B cell (primary cell): ENCODE data around the gene RRAS2. TPM values are rescaled to one million over a fixed set of nuclear protein-coding genes. Genes with fewer than 3 reads are reported as not detected.

Source experiments
- ATAC-seq: fragments of 200-7000 bp; cut with Tn5 transposase; one replicate; pipeline ENCODE4 v1.10.0; 2021; ENCODE audit warnings: low read depth, mild to moderate bottlenecking, moderate number of reproducible peaks, moderate library complexity
- CTCF ChIA-PET: fragments of 350-600 bp; sonication (Branson Sonifier 250); formaldehyde crosslinking; loops from one replicate; lab custom pipeline; 2021; ENCODE audit warnings: antibody characterized with exemption, inconsistent platforms; lab: Charles Lee
- POLR2A ChIA-PET: fragments of 350-600 bp; sonication (Branson Sonifier 250); formaldehyde crosslinking; loops from one replicate; lab custom pipeline; 2021; ENCODE audit warnings: antibody characterized with exemption; lab: Charles Lee
- DNase-seq: peaks from one replicate; pipeline ENCODE4 v3.0.0; 2013
- H2AFZ ChIP-seq: 2 replicates; pipeline ENCODE4 v1.6.1; 2012; ENCODE audit warnings: mild to moderate bottlenecking, low read depth, low read length; ENCODE audit not compliant: insufficient read depth, poor library complexity, severe bottlenecking
- H3K27ac ChIP-seq, 2 donors: 1 replicate in 1 of 2; 2 replicates in 1 of 2; pipeline ENCODE4 v1.5.1; 2012 to 2013; ENCODE audit warnings: low read length in 2 of 2, mild to moderate bottlenecking in 2 of 2, moderate library complexity in 1 of 2
- H3K27me3 ChIP-seq, 4 experiments: fragments of 200-600 bp in 1 of 4; sonication (generic) in 1 of 4; replicated peaks in 1 of 4; 1 replicate in 2 of 4; 2 replicates in 2 of 4; pipeline versions ENCODE4 v1.6.1 to v1.7.0; 2013 to 2016; ENCODE audit warnings: low read length in 3 of 4, mild to moderate bottlenecking in 2 of 4, mixed read lengths in 1 of 4, moderate library complexity in 1 of 4; ENCODE audit not compliant: insufficient read depth in 4 of 4, control insufficient read depth in 3 of 4; ENCODE audit errors: control extremely low read depth in 1 of 4
- H3K36me3 ChIP-seq, 2 experiments: replicated peaks in 1 of 2; 1 replicate in 1 of 2; 2 replicates in 1 of 2; pipeline versions ENCODE4 v1.6.1 to v1.7.1; 2013; ENCODE audit warnings: low read length in 1 of 2; ENCODE audit not compliant: insufficient read depth in 2 of 2, control insufficient read depth in 1 of 2; ENCODE audit errors: control extremely low read depth in 1 of 2, extremely low read depth in 1 of 2
- H3K4me1 ChIP-seq, 2 donors: fragments of 200-600 bp in 1 of 2; sonication (generic) in 1 of 2; 1 replicate in 1 of 2; 2 replicates in 1 of 2; pipeline versions ENCODE4 v1.5.1 to v1.6.1; 2013 to 2017; ENCODE audit warnings: low read length in 2 of 2; ENCODE audit not compliant: control insufficient read depth in 2 of 2, insufficient read depth in 2 of 2
- H3K4me2 ChIP-seq: replicated peaks from 2 replicates; pipeline ENCODE3; 2012; ENCODE audit warnings: mild to moderate bottlenecking, low read depth, low read length; ENCODE audit not compliant: poor library complexity, severe bottlenecking
- H3K4me3 ChIP-seq, 5 experiments: fragments of 200-600 bp in 1 of 5; sonication (generic) in 1 of 5; 1 replicate in 3 of 5; 2 replicates in 2 of 5; pipeline versions ENCODE4 v1.5.1 to v1.7.0; 2011 to 2016; ENCODE audit warnings: low read length in 4 of 5, mild to moderate bottlenecking in 4 of 5, low read depth in 2 of 5, control low read depth in 1 of 5, moderate library complexity in 1 of 5; ENCODE audit not compliant: insufficient read depth in 1 of 5; ENCODE audit errors: control extremely low read depth in 1 of 5, extremely low read depth in 1 of 5
- H3K79me2 ChIP-seq: fragments of 200-600 bp; sonication (generic); one replicate; pipeline ENCODE4 v1.6.0; 2016; ENCODE audit warnings: low read length; ENCODE audit not compliant: control insufficient read depth, insufficient read depth
- H3K9ac ChIP-seq: fragments of 200-600 bp; sonication (generic); 2 replicates; pipeline ENCODE4 v1.6.1; 2017; ENCODE audit warnings: mild to moderate bottlenecking, low read length, moderate library complexity
- H3K9me3 ChIP-seq, 3 donors: one replicate each; pipeline versions ENCODE4 v1.6.1 to v1.7.1; 2013; ENCODE audit warnings: low read length in 2 of 3; ENCODE audit not compliant: control insufficient read depth in 2 of 3, insufficient read depth in 1 of 3; ENCODE audit errors: control extremely low read depth in 1 of 3
- H4K20me1 ChIP-seq: 2 replicates; pipeline ENCODE4 v1.6.0; 2012; ENCODE audit warnings: mild to moderate bottlenecking, low read length; ENCODE audit not compliant: insufficient read depth, control insufficient read depth, poor library complexity, severe bottlenecking
- H3K27ac Mint-ChIP-seq: one replicate; pipeline ENCODE4 v1.8.0; 2021; ENCODE audit warnings: mixed read lengths
- H3K27me3 Mint-ChIP-seq: one replicate; pipeline ENCODE4 v1.8.0; 2021; ENCODE audit warnings: mixed read lengths
- H3K4me1 Mint-ChIP-seq: one replicate; pipeline ENCODE4 v1.8.0; 2021; ENCODE audit warnings: mixed read lengths
- H3K4me3 Mint-ChIP-seq: one replicate; pipeline ENCODE4 v1.8.0; 2021; ENCODE audit warnings: mixed read lengths
- H3K9me3 Mint-ChIP-seq: one replicate; pipeline ENCODE4 v1.8.0; 2022; ENCODE audit warnings: mixed read lengths; ENCODE audit not compliant: insufficient read depth
- EZH2 ChIP-seq: IDR thresholded peaks from 2 replicates; pipeline ENCODE4 v1.6.1; 2012; ENCODE audit warnings: borderline replicate concordance, low read depth, mild to moderate bottlenecking, moderate library complexity, low read length; ENCODE audit not compliant: insufficient read depth, poor library complexity, severe bottlenecking
- WGBS: methylation state at CpG from one replicate; pipeline ENCODE4 v1.1.5; 2013; ENCODE audit warnings: missing lambda C conversion rate; ENCODE audit not compliant: insufficient coverage; 5-methylcytosine and 5-hydroxymethylcytosine counted together
- intact Hi-C: fragments of 100-400 bp; cut with micrococcal nuclease; formaldehyde crosslinking; loops from one replicate; pipeline ENCODE4 v1.10.0; 2022
- polyA plus RNA-seq: library from polyadenylated mRNA; depleted of rRNA; stranded (reverse); fragments of >200 nt; gene quantifications from 2 replicates; pipeline ENCODE4 v1.2.3, GENCODE V29; 2012
- total RNA-seq, 2 donors: library from RNA; stranded (reverse); fragments of 120-200 nt in 1 of 2; gene quantifications; 1 replicate in 1 of 2; 2 replicates in 1 of 2; pipeline versions ENCODE4 v1.2.3 to v1.2.4, GENCODE V29; 2013 to 2022
- TF ChIP-seq, protein P1 (sequence below): fragments of 200-600 bp; IDR thresholded peaks from one replicate; pipeline ENCODE4 v1.8.0; 2022; ENCODE audit warnings: antibody characterized with exemption, mild to moderate bottlenecking

Gene RRAS2
- total and polyA plus RNA-seq, 2 donors (not counting 1 experiment from before 2014, with no cell fraction given) = 31.8 to 72.4 TPM

DNA sequence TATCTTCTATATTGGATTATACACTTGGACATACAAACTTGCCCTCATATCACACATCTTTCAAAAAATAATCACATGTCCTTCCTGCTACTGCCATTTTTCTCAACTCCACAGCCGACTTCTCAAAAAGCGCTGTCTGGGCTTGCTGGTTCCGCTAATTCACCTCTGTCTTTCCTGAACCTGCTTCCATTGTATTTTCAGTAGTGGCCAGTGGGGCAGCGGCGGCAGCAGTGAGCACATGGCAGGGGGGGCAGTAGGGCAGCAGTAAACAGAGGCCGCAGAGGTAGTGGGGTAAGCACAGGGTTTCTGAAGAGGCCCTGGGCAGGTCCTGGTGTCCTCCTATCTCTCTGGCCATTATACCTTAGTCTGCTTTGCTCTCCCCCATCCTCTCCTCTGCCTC, 126.3 kb downstream of the RRAS2 start:
- peaks cover 34% of the 10 kb centered on the region for H3K27me3 Mint-ChIP-seq
- no peak overlapping the region for H2AFZ ChIP-seq
- H3K4me1 Mint-ChIP-seq = peaks cover 23% of the 10 kb centered on the region
- TF ChIP-seq, protein P1, sequence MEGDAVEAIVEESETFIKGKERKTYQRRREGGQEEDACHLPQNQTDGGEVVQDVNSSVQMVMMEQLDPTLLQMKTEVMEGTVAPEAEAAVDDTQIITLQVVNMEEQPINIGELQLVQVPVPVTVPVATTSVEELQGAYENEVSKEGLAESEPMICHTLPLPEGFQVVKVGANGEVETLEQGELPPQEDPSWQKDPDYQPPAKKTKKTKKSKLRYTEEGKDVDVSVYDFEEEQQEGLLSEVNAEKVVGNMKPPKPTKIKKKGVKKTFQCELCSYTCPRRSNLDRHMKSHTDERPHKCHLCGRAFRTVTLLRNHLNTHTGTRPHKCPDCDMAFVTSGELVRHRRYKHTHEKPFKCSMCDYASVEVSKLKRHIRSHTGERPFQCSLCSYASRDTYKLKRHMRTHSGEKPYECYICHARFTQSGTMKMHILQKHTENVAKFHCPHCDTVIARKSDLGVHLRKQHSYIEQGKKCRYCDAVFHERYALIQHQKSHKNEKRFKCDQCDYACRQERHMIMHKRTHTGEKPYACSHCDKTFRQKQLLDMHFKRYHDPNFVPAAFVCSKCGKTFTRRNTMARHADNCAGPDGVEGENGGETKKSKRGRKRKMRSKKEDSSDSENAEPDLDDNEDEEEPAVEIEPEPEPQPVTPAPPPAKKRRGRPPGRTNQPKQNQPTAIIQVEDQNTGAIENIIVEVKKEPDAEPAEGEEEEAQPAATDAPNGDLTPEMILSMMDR = no peak
- no peak for TF ChIP-seq EZH2
- peaks cover 18 to 19% of the 10 kb centered on the region in 2 donors for H3K4me1 ChIP-seq
- H3K27ac ChIP-seq = no peak overlapping the region
- no peak overlapping the region for H3K4me3 ChIP-seq
- 81% methylated on average over 5 of the region's 6 CpGs for WGBS
- CTCF ChIA-PET = interaction anchor here (1.0 to 1.1 kb wide), 2 partner anchors 34 to 460 kb away, joined by 3 to 4 read pairs; no protein-coding TSS in a partner anchor
- no peak overlapping the region for H3K4me3 Mint-ChIP-seq
- DNase-seq (no peak), ATAC-seq (no peak)
- H3K4me2 ChIP-seq = no peak overlapping the region
- H3K27me3 ChIP-seq = no peaks in the 10 kb centered on the region
- no peaks in the 10 kb centered on the region for H3K36me3 ChIP-seq
- peak overlapping the region; percentile 8 for H3K27ac Mint-ChIP-seq
- H3K9me3 Mint-ChIP-seq = no peaks in the 10 kb centered on the region
- H3K9ac ChIP-seq = no peak overlapping the region
- no peaks in the 10 kb centered on the region for H4K20me1 ChIP-seq
- POLR2A ChIA-PET = no interaction called here
- intact Hi-C loops = no loop called here
- no peaks in the 10 kb centered on the region for H3K9me3 ChIP-seq
- no peaks in the 10 kb centered on the region for H3K79me2 ChIP-seq

DNA sequence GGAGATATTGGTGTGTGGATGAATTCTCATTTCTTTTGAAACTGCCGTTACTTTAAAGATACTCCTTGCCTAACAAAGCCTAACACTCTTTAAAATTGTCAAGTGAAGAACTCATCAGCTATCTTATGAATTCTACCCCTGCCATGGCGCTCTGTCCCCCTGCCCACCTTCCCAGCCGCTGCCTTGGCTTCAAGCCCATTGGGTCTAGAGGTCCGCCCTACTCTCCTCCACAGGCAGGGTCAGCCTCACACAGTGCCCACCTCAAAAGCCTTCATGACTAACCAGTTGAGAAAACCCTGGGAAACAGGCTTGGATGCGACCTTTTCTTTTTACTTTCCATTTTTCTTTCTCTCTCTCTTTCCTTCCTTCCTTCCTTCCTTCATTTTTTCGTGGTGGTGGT, 128.6 kb downstream of the RRAS2 start:
- Histone ChIP-seq H4K20me1 (no peaks in the 10 kb centered on the region), H3K9me3 (peaks cover 0 to 4% (median 4%) of the 10 kb centered on the region in 3 donors), H2AFZ (no peak overlapping the region), H3K4me2 (no peak overlapping the region), H3K79me2 (no peaks in the 10 kb centered on the region), H3K27ac (no peak overlapping the region), H3K4me3 (no peak overlapping the region), H3K9ac (no peak overlapping the region), H3K27me3 (no peaks in the 10 kb centered on the region), H3K4me1 (no peaks in the 10 kb centered on the region), H3K36me3 (no peaks in the 10 kb centered on the region)
- peaks cover 3% of the 10 kb centered on the region for H3K9me3 Mint-ChIP-seq
- intact Hi-C loops = no loop called here
- ChIA-PET POLR2A (no interaction called here), CTCF (interaction anchor here (1.1 to 1.6 kb wide), 4 partner anchors 14 to 225 kb away, joined by 3 to 6 read pairs (median 4); no protein-coding TSS in a partner anchor)
- no peak overlapping the region for H3K4me3 Mint-ChIP-seq
- ATAC-seq (no peak), DNase-seq (no peak)
- peaks cover 34% of the 10 kb centered on the region for H3K27me3 Mint-ChIP-seq
- WGBS = 93% methylated on average over 3 of the region's 6 CpGs
- TF ChIP-seq, protein P1 = no peak
- TF ChIP-seq EZH2 = no peak
- H3K4me1 Mint-ChIP-seq = peaks cover 2% of the 10 kb centered on the region
- H3K27ac Mint-ChIP-seq = no peak overlapping the region
